Common myeloid progenitor, CD34-positive (primary cell): ENCODE results near the gene SKIC8.

Experiments used
- CTCF ChIA-PET: fragments of 350-600 bp; sonication (Branson Sonifier 250); formaldehyde crosslinking; loops from one replicate; lab custom pipeline; 2021; ENCODE audit warnings: antibody characterized with exemption; lab: Charles Lee
- POLR2A ChIA-PET: fragments of 350-600 bp; sonication (Branson Sonifier 250); formaldehyde crosslinking; loops from one replicate; lab custom pipeline; 2021; ENCODE audit warnings: antibody characterized with exemption; lab: Charles Lee
- DNase-seq, 3 donors: peaks; one replicate each; pipeline versions ENCODE4 v3.0.0 to v3.0.0-alpha.2; 2013
- H3K27ac ChIP-seq, 2 experiments: 1 replicate in 1 of 2; 2 replicates in 1 of 2; pipeline ENCODE4 v1.7.0; 2013; ENCODE audit warnings: inconsistent platforms in 2 of 2, low read length in 2 of 2, mild to moderate bottlenecking in 2 of 2, low read depth in 1 of 2, moderate library complexity in 1 of 2; ENCODE audit not compliant: severe bottlenecking in 2 of 2, insufficient read depth in 1 of 2, poor library complexity in 1 of 2
- H3K27me3 ChIP-seq, 5 experiments: replicated peaks in 2 of 5; 1 replicate in 3 of 5; 2 replicates in 2 of 5; pipeline versions ENCODE4 v1.6.1 to v1.7.0; 2013; ENCODE audit warnings: low read length in 4 of 5, mild to moderate bottlenecking in 2 of 5, moderate library complexity in 2 of 5, inconsistent platforms in 1 of 5; ENCODE audit not compliant: insufficient read depth in 5 of 5, control insufficient read depth in 4 of 5
- H3K36me3 ChIP-seq, 4 experiments: 1 replicate in 2 of 4; 2 replicates in 2 of 4; pipeline versions ENCODE4 v1.6.1 to v1.7.0; 2013; ENCODE audit warnings: low read length in 3 of 4, control low read depth in 1 of 4, mild to moderate bottlenecking in 1 of 4; ENCODE audit not compliant: control insufficient read depth in 4 of 4, insufficient read depth in 4 of 4
- H3K4me1 ChIP-seq, 4 experiments: 1 replicate in 3 of 4; 2 replicates in 1 of 4; pipeline versions ENCODE4 v1.6.1 to v1.7.1; 2013; ENCODE audit warnings: low read length in 3 of 4, mild to moderate bottlenecking in 3 of 4, control low read depth in 1 of 4, inconsistent platforms in 1 of 4, moderate library complexity in 1 of 4; ENCODE audit not compliant: control insufficient read depth in 4 of 4, insufficient read depth in 4 of 4; ENCODE audit errors: control extremely low read depth in 1 of 4
- H3K4me3 ChIP-seq, 7 experiments: 1 replicate in 4 of 7; 2 replicates in 3 of 7; pipeline versions ENCODE4 v1.5.1 to v1.7.0; 2013; ENCODE audit warnings: mild to moderate bottlenecking in 7 of 7, low read length in 6 of 7, moderate library complexity in 6 of 7, inconsistent platforms in 2 of 7, low read depth in 2 of 7, control low read depth in 1 of 7; ENCODE audit not compliant: insufficient read depth in 4 of 7, control insufficient read depth in 1 of 7; ENCODE audit errors: extremely low read depth in 1 of 7
- H3K9me3 ChIP-seq, 5 experiments: 1 replicate in 4 of 5; 2 replicates in 1 of 5; pipeline versions ENCODE4 v1.6.1 to v1.7.1; 2013; ENCODE audit warnings: low read length in 4 of 5, mild to moderate bottlenecking in 2 of 5, inconsistent platforms in 1 of 5, low read depth in 1 of 5, moderate library complexity in 1 of 5; ENCODE audit not compliant: control insufficient read depth in 4 of 5, insufficient read depth in 2 of 5; ENCODE audit errors: control extremely low read depth in 1 of 5
- WGBS: methylation state at CpG from one replicate; pipeline ENCODE4 v1.1.5; 2013; ENCODE audit not compliant: insufficient coverage; 5-methylcytosine and 5-hydroxymethylcytosine counted together

SKIC8 gene

DNA sequence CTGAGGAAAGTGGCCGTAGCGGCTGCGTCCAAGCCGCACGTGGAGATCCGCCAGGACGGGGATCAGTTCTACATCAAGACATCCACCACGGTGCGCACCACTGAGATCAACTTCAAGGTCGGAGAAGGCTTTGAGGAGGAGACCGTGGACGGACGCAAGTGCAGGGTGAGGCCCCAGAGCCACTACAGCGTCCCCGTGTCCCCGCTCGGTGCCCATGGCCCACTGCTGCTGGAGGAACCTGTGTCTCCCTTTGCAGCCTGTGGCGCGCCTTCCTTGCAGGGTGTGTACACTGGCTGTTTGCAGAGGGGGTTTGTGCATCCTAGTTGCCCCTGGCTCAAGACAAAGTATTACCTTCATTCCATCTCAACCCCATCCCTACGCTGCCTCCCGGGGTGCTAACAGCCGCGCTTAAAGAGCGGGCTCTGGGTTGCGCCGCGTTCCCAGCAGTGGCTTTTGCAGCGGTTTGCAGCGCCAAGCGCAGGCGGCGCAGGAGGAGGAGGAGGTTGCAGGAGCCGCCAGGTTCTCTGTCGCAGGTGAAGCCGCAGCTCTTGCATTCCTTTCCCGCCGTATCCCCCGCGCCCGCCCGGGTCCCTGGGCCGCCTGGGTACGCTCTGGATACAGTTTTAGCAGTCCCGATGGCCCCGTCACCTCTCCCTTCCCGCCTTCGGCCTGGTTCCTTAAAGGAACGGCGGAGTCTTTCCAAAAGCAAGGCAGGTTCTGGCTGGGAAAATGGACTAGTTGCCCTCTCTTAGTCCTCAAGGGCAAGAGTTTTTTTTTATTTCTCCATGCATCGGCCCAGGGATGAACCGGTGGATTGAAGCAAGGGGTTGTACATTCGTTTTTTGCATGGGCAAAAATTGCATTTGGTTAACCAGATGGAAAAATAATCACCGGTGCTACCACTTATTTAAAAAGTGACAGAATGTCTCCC is 41.9 kb upstream of the SKIC8 start:
- Histone ChIP-seq H3K9me3 (no peaks in the 10 kb centered on the region), H3K4me3 (peak overlapping the region in 5 of 7 experiments; percentile 13 to 67 (median 42)), H3K4me1 (peaks cover 0 to 19% (median 12%) of the 10 kb centered on the region in 4 experiments), H3K36me3 (no peaks in the 10 kb centered on the region), H3K27me3 (peaks cover 0 to 66% (median 32%) of the 10 kb centered on the region in 5 experiments), H3K27ac (no peak overlapping the region)
- peak in 2 of 3 donors; percentile 41 to 51 for DNase-seq
- ChIA-PET CTCF (no interaction called here), POLR2A (no interaction called here)
- 12% methylated on average over 37 of the region's 53 CpGs for WGBS

GRCh38 chr15:78340231-78341056 is 41.0 kb upstream of the SKIC8 start, which contains the start of gene CRABP1:
TSS of gene CRABP1 (plus strand) at chr15:78340353. CDS start at chr15:78340429, 76 bp downstream.
- under 1% methylated on average over 60 of the region's 67 CpGs for WGBS
- peaks cover 0 to 19% (median 12%) of the 10 kb centered on the region in 4 experiments for H3K4me1 ChIP-seq
- peak within 1 kb of the TSS in 6 of 7 experiments; percentile 9 to 67 (median 50) for H3K4me3 ChIP-seq
- ChIA-PET CTCF (interaction anchor here (0.9 kb wide), 1 partner anchor 10 kb away, joined by 3 read pairs; no protein-coding TSS in a partner anchor), POLR2A (no interaction called here)
- H3K27me3 ChIP-seq = peaks cover 0 to 66% (median 37%) of the 10 kb centered on the region in 5 experiments
- no peak within 1 kb of the TSS for H3K27ac ChIP-seq
- H3K36me3 ChIP-seq = no peaks in the 10 kb centered on the region
- H3K9me3 ChIP-seq = no peaks in the 10 kb centered on the region
- peak in 2 of 3 donors; percentile 38 to 61 for DNase-seq

DNA sequence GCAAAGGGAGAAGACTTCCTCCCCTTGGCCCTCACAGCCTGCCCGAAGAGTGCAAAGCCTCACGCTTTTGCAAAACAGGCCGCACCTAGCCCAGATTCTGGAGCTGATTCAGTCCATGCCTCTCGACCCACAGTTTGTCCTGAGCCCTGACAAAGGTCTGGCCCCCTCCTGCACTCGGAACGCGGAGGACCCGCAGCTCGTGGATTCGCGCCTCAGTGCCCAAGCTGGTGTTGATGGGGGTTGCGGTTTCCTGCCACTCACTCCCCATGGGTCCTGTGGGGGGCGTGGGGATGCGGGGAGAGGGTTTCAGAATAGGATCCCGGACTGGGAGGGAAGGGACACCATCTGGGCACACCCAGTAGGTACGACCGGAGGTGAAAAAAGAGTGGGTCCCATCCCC is 40.1 kb upstream of the SKIC8 start:
- ChIA-PET CTCF (no interaction called here), POLR2A (no interaction called here)
- WGBS = 7% methylated on average over 5 of the region's 17 CpGs
- Histone ChIP-seq H3K9me3 (no peaks in the 10 kb centered on the region), H3K4me3 (no peak overlapping the region), H3K27me3 (peaks cover 0 to 66% (median 40%) of the 10 kb centered on the region in 5 experiments), H3K27ac (no peak overlapping the region), H3K4me1 (peaks cover 0 to 19% (median 12%) of the 10 kb centered on the region in 4 experiments), H3K36me3 (no peaks in the 10 kb centered on the region)
- no peak for DNase-seq

DNA sequence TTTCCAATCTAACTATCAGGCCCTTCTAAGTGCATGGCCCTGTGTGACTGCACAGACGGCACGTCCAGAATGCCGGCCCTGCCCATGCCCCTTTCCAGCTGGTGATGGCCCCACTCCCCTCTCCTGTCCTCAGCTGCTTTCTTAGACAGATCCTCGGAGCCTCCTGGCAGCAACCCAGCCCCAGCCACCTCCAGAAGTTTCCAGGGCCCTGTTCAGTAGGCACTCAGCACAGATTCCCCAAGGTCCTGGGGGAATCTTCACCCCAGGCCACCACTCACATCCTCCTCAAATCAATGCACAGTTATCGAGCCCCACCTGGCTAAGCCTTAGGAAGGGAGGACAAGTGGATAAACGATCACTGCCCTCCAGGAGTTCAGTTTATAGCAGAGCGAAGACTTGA is 39.4 kb upstream of the SKIC8 start:
- Histone ChIP-seq H3K9me3 (no peaks in the 10 kb centered on the region), H3K27me3 (peaks cover 0 to 64% (median 40%) of the 10 kb centered on the region in 5 experiments), H3K4me1 (peaks cover 0 to 19% (median 12%) of the 10 kb centered on the region in 4 experiments), H3K36me3 (no peaks in the 10 kb centered on the region), H3K27ac (no peak overlapping the region), H3K4me3 (no peak overlapping the region)
- ChIA-PET CTCF (no interaction called here), POLR2A (no interaction called here)
- DNase-seq = no peak
- 93% methylated on average over 5 of the region's 7 CpGs for WGBS

GRCh38 chr15:78335985-78336384 is 36.6 kb upstream of the SKIC8 start:
- H3K27me3 ChIP-seq = peaks cover 0 to 41% (median 26%) of the 10 kb centered on the region in 5 experiments
- DNase-seq = no peak
- H3K9me3 ChIP-seq = no peaks in the 10 kb centered on the region
- WGBS = 92% methylated on average over 4 of the region's 4 CpGs
- peaks cover 0 to 12% (median 8%) of the 10 kb centered on the region in 4 experiments for H3K4me1 ChIP-seq
- H3K4me3 ChIP-seq = no peak overlapping the region
- CTCF ChIA-PET = no interaction called here
- H3K27ac ChIP-seq = no peak overlapping the region
- H3K36me3 ChIP-seq = no peaks in the 10 kb centered on the region
- POLR2A ChIA-PET = no interaction called here

- Histone ChIP-seq H3K27me3 (peaks cover 0 to 30% (median 20%) of the 10 kb centered on the region in 5 experiments), H3K9me3 (no peaks in the 10 kb centered on the region), H3K36me3 (no peaks in the 10 kb centered on the region), H3K27ac (no peak overlapping the region), H3K4me3 (no peak overlapping the region), H3K4me1 (peaks cover 0 to 2% (median 0%) of the 10 kb centered on the region in 4 experiments)
- no peak for DNase-seq
- CTCF ChIA-PET = no interaction called here
- POLR2A ChIA-PET = no interaction called here
- 100% methylated on average over 3 of the region's 3 CpGs for WGBS
Observed at GRCh38 chr15:78334845-78335244, 35.4 kb upstream of the SKIC8 start.
